Fibroblast of lung (primary cell): ENCODE results near the gene PPP1R15B. TPM values are rescaled to one million over a fixed set of nuclear protein-coding genes. Genes with fewer than 3 reads are reported as not detected.

ENCODE experiments used
- DNase-seq, 2 donors: peaks; one replicate each; pipeline versions ENCODE4 v3.0.0 to v3.0.0-alpha.2; 2010; ENCODE audit warnings: low read depth in 2 of 2
- H2AFZ ChIP-seq: 2 replicates; pipeline ENCODE4 v1.5.1; 2012; ENCODE audit warnings: low read length, control low read depth, inconsistent platforms
- H3K27ac ChIP-seq: 2 replicates; pipeline ENCODE4 v1.5.1; 2011; ENCODE audit warnings: low read length, control low read depth; ENCODE audit not compliant: insufficient read depth
- H3K27me3 ChIP-seq: 2 replicates; pipeline ENCODE4 v1.5.1; 2011; ENCODE audit warnings: mild to moderate bottlenecking, low read length; ENCODE audit not compliant: control insufficient read depth, insufficient read depth
- H3K36me3 ChIP-seq: 2 replicates; pipeline ENCODE4 v1.5.1; 2011; ENCODE audit warnings: low read length; ENCODE audit not compliant: control insufficient read depth, insufficient read depth
- H3K4me1 ChIP-seq: 2 replicates; pipeline ENCODE4 v1.5.1; 2011; ENCODE audit warnings: low read length; ENCODE audit not compliant: control insufficient read depth, insufficient read depth; ENCODE audit errors: extremely low read depth
- H3K4me2 ChIP-seq: 2 replicates; pipeline ENCODE4 v1.5.1; 2011; ENCODE audit warnings: low read length, control low read depth; ENCODE audit not compliant: insufficient read depth; ENCODE audit errors: extremely low read depth
- H3K4me3 ChIP-seq, 4 experiments: fragments of 200-600 bp in 1 of 4; sonication (generic) in 1 of 4; replicated peaks in 1 of 4; 2 replicates each; pipeline ENCODE4 v1.5.1; 2011 to 2016; ENCODE audit warnings: low read length in 4 of 4, low read depth in 3 of 4, mild to moderate bottlenecking in 3 of 4, control low read depth in 2 of 4, inconsistent platforms in 1 of 4, mixed read lengths in 1 of 4; ENCODE audit not compliant: insufficient read depth in 1 of 4; ENCODE audit errors: control extremely low read depth in 1 of 4
- H3K79me2 ChIP-seq: 2 replicates; pipeline ENCODE4 v1.5.1; 2012; ENCODE audit warnings: mild to moderate bottlenecking, low read length, inconsistent platforms; ENCODE audit not compliant: control insufficient read depth, insufficient read depth
- H3K9ac ChIP-seq: 2 replicates; pipeline ENCODE4 v1.5.1; 2011; ENCODE audit warnings: mild to moderate bottlenecking, low read length, control low read depth; ENCODE audit not compliant: insufficient read depth
- H3K9me3 ChIP-seq: 2 replicates; pipeline ENCODE4 v1.5.1; 2012; ENCODE audit warnings: low read depth, low read length; ENCODE audit not compliant: control insufficient read depth, insufficient read depth
- H4K20me1 ChIP-seq: 2 replicates; pipeline ENCODE4 v1.5.1; 2011; ENCODE audit warnings: low read length; ENCODE audit not compliant: control insufficient read depth, insufficient read depth; ENCODE audit errors: extremely low read depth
- CTCF ChIP-seq, 2 donors: IDR thresholded peaks in 1 of 2; conservative IDR thresholded peaks in 1 of 2; 1 replicate in 1 of 2; 2 replicates in 1 of 2; pipeline ENCODE4 v1.5.1; 2011 to 2012; ENCODE audit warnings: low read length in 2 of 2, control low read depth in 1 of 2, inconsistent platforms in 1 of 2, low read depth in 1 of 2, mild to moderate bottlenecking in 1 of 2
- EZH2 ChIP-seq: IDR thresholded peaks from 2 replicates; pipeline ENCODE4 v1.5.1; 2012; ENCODE audit warnings: low read length, control low read depth, mild to moderate bottlenecking; ENCODE audit errors: missing control alignments
- polyA plus RNA-seq, 2 donors: library from polyadenylated mRNA; depleted of rRNA in 1 of 2; stranded (reverse) in 1 of 2; unstranded in 1 of 2; fragments of >200 nt; gene quantifications; 2 replicates each; pipeline ENCODE4 v1.2.1, GENCODE V29; 2011 to 2012; ENCODE audit warnings: missing spikeins in 1 of 2
- total RNA-seq: library from RNA; depleted of rRNA; stranded (reverse); fragments of >200 nt; gene quantifications from 2 replicates; pipeline ENCODE4 v1.2.1, GENCODE V29; 2014

Gene PPP1R15B
- total and polyA plus RNA-seq, 2 donors (not counting 1 experiment from before 2014, with no cell fraction given) = 22.4 to 27.7 TPM

- no peak overlapping the region for H3K9ac ChIP-seq
- H3K9me3 ChIP-seq = no peaks in the 10 kb centered on the region
- H3K4me2 ChIP-seq = no peak overlapping the region
- H3K27ac ChIP-seq = no peak overlapping the region
- H3K79me2 ChIP-seq = no peaks in the 10 kb centered on the region
- no peak overlapping the region for H3K4me3 ChIP-seq
- no peak overlapping the region for H2AFZ ChIP-seq
- DNase-seq = no peak
- H3K27me3 ChIP-seq = no peaks in the 10 kb centered on the region
- peaks cover 9% of the 10 kb centered on the region for H3K4me1 ChIP-seq
- no peaks in the 10 kb centered on the region for H4K20me1 ChIP-seq
- H3K36me3 ChIP-seq = no peaks in the 10 kb centered on the region
- no peak for TF ChIP-seq EZH2
- no peak for TF ChIP-seq CTCF (conservative IDR thresholded peaks at IDR 0.05 in 1 of 2, IDR thresholded peaks at IDR 0.05 in 1 of 2; ENCODE audit: low read depth in 1 of 2, low read length in 2 of 2)
These were observed 18.1 kb upstream of the PPP1R15B start for GRCh38 chr1:204429746-204430145.

DNA sequence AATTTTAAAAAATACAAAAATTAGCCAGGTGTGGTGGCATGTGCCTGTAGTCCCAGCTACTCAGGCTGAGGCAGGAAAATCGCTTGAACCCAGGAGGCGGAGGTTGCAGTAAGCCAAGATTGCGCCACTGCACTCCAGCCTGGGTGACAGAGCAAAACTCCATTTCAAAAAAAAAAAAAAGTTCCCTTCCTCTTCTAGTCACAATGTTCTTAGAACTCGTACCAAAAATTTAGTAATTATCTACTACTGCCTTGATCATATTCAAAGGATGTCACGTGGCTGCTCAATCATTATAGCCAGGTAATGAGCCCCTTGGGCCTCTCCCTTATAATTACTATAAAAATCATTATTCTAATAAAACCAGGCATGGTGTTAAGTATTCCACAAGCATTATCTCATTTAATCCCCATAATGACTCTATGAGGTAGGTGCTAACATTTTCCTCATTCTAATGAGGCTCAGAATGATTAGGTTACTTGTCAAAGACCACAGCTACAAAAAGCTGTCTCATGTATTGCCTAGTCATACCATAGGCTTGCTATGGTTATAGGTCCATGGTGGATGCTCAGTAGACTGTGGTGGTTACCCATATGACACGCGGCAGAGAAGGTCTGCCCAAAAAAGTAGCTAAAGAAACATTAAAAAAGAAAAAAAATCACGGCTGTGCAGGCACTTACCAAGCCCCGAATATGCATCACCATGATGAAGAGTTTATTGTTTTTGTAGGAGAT, 15.5 kb upstream of the PPP1R15B start:
- Histone ChIP-seq H2AFZ (no peak overlapping the region), H3K79me2 (no peaks in the 10 kb centered on the region), H3K27me3 (no peaks in the 10 kb centered on the region), H3K27ac (no peak overlapping the region), H3K4me2 (no peak overlapping the region), H3K4me3 (no peak overlapping the region), H3K4me1 (peaks cover 9% of the 10 kb centered on the region), H3K9ac (no peak overlapping the region), H3K9me3 (no peaks in the 10 kb centered on the region), H4K20me1 (no peaks in the 10 kb centered on the region), H3K36me3 (no peaks in the 10 kb centered on the region)
- DNase-seq = no peak
- TF ChIP-seq CTCF (conservative IDR thresholded peaks at IDR 0.05 in 1 of 2, IDR thresholded peaks at IDR 0.05 in 1 of 2; ENCODE audit: low read depth in 1 of 2, low read length in 2 of 2) (no peak), EZH2 (no peak)

- no peak overlapping the region for H3K27ac ChIP-seq
- no peaks in the 10 kb centered on the region for H3K27me3 ChIP-seq
- no peaks in the 10 kb centered on the region for H3K9me3 ChIP-seq
- no peak overlapping the region for H3K4me2 ChIP-seq
- H3K4me3 ChIP-seq = no peak overlapping the region
- H3K79me2 ChIP-seq = no peaks in the 10 kb centered on the region
- no peak for DNase-seq
- peaks cover 6% of the 10 kb centered on the region for H3K4me1 ChIP-seq
- H2AFZ ChIP-seq = no peak overlapping the region
- TF ChIP-seq CTCF (conservative IDR thresholded peaks at IDR 0.05 in 1 of 2, IDR thresholded peaks at IDR 0.05 in 1 of 2; ENCODE audit: low read depth in 1 of 2, low read length in 2 of 2) (no peak), EZH2 (no peak)
- no peaks in the 10 kb centered on the region for H3K36me3 ChIP-seq
- no peak overlapping the region for H3K9ac ChIP-seq
- H4K20me1 ChIP-seq = no peaks in the 10 kb centered on the region
These were observed 14.9 kb upstream of the PPP1R15B start for GRCh38 chr1:204426474-204426873.
